A673 (cell line): Measurements from ENCODE around the gene ITPR3. TPM values are rescaled to one million over a fixed set of nuclear protein-coding genes. Genes with fewer than 3 reads are reported as not detected.

Experiments used
- BruUV-seq: library from RNA; stranded (reverse); fragments of 400-500 nt; replicated peaks from 2 replicates; lab custom pipeline; 2021; lab: Mats Ljungman, UMichigan
- CTCF ChIA-PET: fragments of 300-600 bp; sonication (Branson Sonifier 250); formaldehyde crosslinking; loops from one replicate; lab custom pipeline; 2022; ENCODE audit warnings: antibody characterized with exemption; lab: Charles Lee
- POLR2A ChIA-PET: fragments of 300-600 bp; sonication (Branson Sonifier 250); formaldehyde crosslinking; loops from one replicate; lab custom pipeline; 2022; ENCODE audit warnings: antibody characterized with exemption; ENCODE audit not compliant: low non-redundant PET; lab: Charles Lee
- DNase-seq: peaks from one replicate; pipeline ENCODE4 v3.0.0-alpha.2; 2015; ENCODE audit warnings: low spot score
- H3K27ac ChIP-seq: fragments of 200-600 bp; sonication (generic); 2 replicates; pipeline ENCODE4 v1.5.1; 2016; ENCODE audit warnings: mixed run types, low read depth, mild to moderate bottlenecking, mixed read lengths, antibody characterized with exemption, low read length; ENCODE audit not compliant: poor library complexity, severe bottlenecking
- H3K27me3 ChIP-seq: fragments of 200-600 bp; sonication (generic); replicated peaks from 2 replicates; pipeline ENCODE4 v1.6.1; 2017; ENCODE audit warnings: mixed run types, low read depth, mild to moderate bottlenecking, mixed read lengths, antibody characterized with exemption, low read length; ENCODE audit not compliant: insufficient read depth, poor library complexity
- H3K36me3 ChIP-seq: fragments of 200-600 bp; sonication (generic); 2 replicates; pipeline ENCODE4 v1.6.1; 2016; ENCODE audit warnings: mixed run types, mild to moderate bottlenecking, mixed read lengths, antibody characterized with exemption, low read length; ENCODE audit not compliant: insufficient read depth, poor library complexity, severe bottlenecking
- H3K4me1 ChIP-seq: fragments of 200-600 bp; sonication (generic); 2 replicates; pipeline ENCODE4 v1.6.1; 2017; ENCODE audit warnings: mixed run types, mild to moderate bottlenecking, mixed read lengths, antibody characterized with exemption, low read length; ENCODE audit not compliant: insufficient read depth, poor library complexity, severe bottlenecking
- H3K4me3 ChIP-seq: fragments of 200-600 bp; sonication (generic); 2 replicates; pipeline ENCODE4 v1.5.1; 2016; ENCODE audit warnings: low read depth, mixed run types, mild to moderate bottlenecking, mixed read lengths, low read length; ENCODE audit not compliant: poor library complexity, severe bottlenecking
- H3K9me3 ChIP-seq: fragments of 200-600 bp; sonication (generic); 2 replicates; pipeline ENCODE4 v1.6.1; 2016; ENCODE audit warnings: mixed run types, low read depth, mild to moderate bottlenecking, mixed read lengths, antibody characterized with exemption, low read length; ENCODE audit not compliant: poor library complexity, severe bottlenecking
- CTCF ChIP-seq: fragments of 300-800, 200-600 bp; sonication (generic); conservative IDR thresholded peaks from 2 replicates; pipeline ENCODE4 v1.5.1; 2017; ENCODE audit warnings: low read depth, mild to moderate bottlenecking, antibody characterized with exemption, low read length, moderate library complexity, mixed read lengths
- EZH2 ChIP-seq: fragments of 200-600 bp; sonication (generic); IDR thresholded peaks from 2 replicates; pipeline ENCODE4 v1.6.1; 2017; ENCODE audit warnings: borderline replicate concordance, low read depth, mild to moderate bottlenecking, mixed read lengths, antibody characterized with exemption, low read length; ENCODE audit not compliant: poor library complexity, severe bottlenecking
- intact Hi-C: fragments of 100-400 bp; cut with micrococcal nuclease; formaldehyde crosslinking; loops from one replicate; pipeline ENCODE4 v1.10.0; 2022; ENCODE audit not compliant: unreplicated experiment
- total RNA-seq: library from RNA; stranded (reverse); gene quantifications from 2 replicates; pipeline ENCODE4 v1.2.3, GENCODE V29; 2021

ITPR3 gene
- total RNA-seq, 1 experiment from 2014 or later: 27.8 TPM

GRCh38 chr6:33744001-33744848 is 123.1 kb downstream of the ITPR3 start:
- no TSS peak for BruUV-seq
- Histone ChIP-seq H3K27me3 (no peaks in the 10 kb centered on the region), H3K36me3 (no peaks in the 10 kb centered on the region), H3K27ac (no peak overlapping the region), H3K4me3 (no peak overlapping the region), H3K4me1 (peaks cover 22% of the 10 kb centered on the region), H3K9me3 (no peaks in the 10 kb centered on the region)
- ChIA-PET CTCF (interaction anchor here (0.6 to 2.4 kb wide), 6 partner anchors 32 to 530 kb away, joined by 3 to 11 read pairs (median 5); partner anchors contain the start of genes GRM4 and UQCC2), POLR2A (interaction anchor here (0.6 kb wide), 1 partner anchor 23 kb away, joined by 3 read pairs; no protein-coding TSS in a partner anchor)
- DNase-seq: peak; percentile 85
- intact Hi-C loops: loop anchor here (1.0 to 10.0 kb wide), 4 partner anchors 27 to 410 kb away; no protein-coding TSS in a partner anchor
- TF ChIP-seq EZH2 (no peak), CTCF (peak; percentile 97)

GRCh38 chr6:33744895-33745546 is 123.9 kb downstream of the ITPR3 start:
- H3K36me3 ChIP-seq: no peaks in the 10 kb centered on the region
- no peak overlapping the region for H3K27ac ChIP-seq
- CTCF ChIA-PET: interaction anchor here (0.8 to 2.4 kb wide), 3 partner anchors 34 to 410 kb away, joined by 3 to 11 read pairs (median 7); partner anchors contain the start of gene UQCC2
- peak; percentile 30 for DNase-seq
- intact Hi-C loops: loop anchor here (1.0 to 10.0 kb wide), 4 partner anchors 26 to 409 kb away; no protein-coding TSS in a partner anchor
- no peak overlapping the region for H3K4me3 ChIP-seq
- no peaks in the 10 kb centered on the region for H3K27me3 ChIP-seq
- POLR2A ChIA-PET: no interaction called here
- BruUV-seq: no TSS peak
- H3K4me1 ChIP-seq: peaks cover 22% of the 10 kb centered on the region
- no peaks in the 10 kb centered on the region for H3K9me3 ChIP-seq
- TF ChIP-seq EZH2 (no peak), CTCF (no peak)

- CTCF ChIA-PET: interaction anchor here (0.9 to 1.2 kb wide), 3 partner anchors 26 to 283 kb away, joined by 3 to 5 read pairs (median 3); no protein-coding TSS in a partner anchor
- DNase-seq: no peak
- POLR2A ChIA-PET: no interaction called here
- Histone ChIP-seq H3K27ac (no peak overlapping the region), H3K9me3 (no peaks in the 10 kb centered on the region), H3K36me3 (no peaks in the 10 kb centered on the region), H3K27me3 (no peaks in the 10 kb centered on the region), H3K4me1 (peaks cover 22% of the 10 kb centered on the region), H3K4me3 (no peak overlapping the region)
- intact Hi-C loops: loop anchor here (2.0 to 10.0 kb wide), 2 partner anchors 25 to 309 kb away; no protein-coding TSS in a partner anchor
- BruUV-seq: no TSS peak
- TF ChIP-seq CTCF: no peak
- TF ChIP-seq EZH2: no peak
Observed at GRCh38 chr6:33745548-33745947, 124.4 kb downstream of the ITPR3 start.
